Activated CD4-positive, CD25-positive, alpha-beta regulatory T cell treated with anti-CD3 and anti-CD28 coated beads, Interleukin-2, amount 50 U/mL, for 72 hours (primary cell): ENCODE data around the gene TSC22D2.

Experiments used
- DNase-seq: peaks from one replicate; pipeline ENCODE4 v3.0.0; 2021

The TSC22D2 gene

DNA sequence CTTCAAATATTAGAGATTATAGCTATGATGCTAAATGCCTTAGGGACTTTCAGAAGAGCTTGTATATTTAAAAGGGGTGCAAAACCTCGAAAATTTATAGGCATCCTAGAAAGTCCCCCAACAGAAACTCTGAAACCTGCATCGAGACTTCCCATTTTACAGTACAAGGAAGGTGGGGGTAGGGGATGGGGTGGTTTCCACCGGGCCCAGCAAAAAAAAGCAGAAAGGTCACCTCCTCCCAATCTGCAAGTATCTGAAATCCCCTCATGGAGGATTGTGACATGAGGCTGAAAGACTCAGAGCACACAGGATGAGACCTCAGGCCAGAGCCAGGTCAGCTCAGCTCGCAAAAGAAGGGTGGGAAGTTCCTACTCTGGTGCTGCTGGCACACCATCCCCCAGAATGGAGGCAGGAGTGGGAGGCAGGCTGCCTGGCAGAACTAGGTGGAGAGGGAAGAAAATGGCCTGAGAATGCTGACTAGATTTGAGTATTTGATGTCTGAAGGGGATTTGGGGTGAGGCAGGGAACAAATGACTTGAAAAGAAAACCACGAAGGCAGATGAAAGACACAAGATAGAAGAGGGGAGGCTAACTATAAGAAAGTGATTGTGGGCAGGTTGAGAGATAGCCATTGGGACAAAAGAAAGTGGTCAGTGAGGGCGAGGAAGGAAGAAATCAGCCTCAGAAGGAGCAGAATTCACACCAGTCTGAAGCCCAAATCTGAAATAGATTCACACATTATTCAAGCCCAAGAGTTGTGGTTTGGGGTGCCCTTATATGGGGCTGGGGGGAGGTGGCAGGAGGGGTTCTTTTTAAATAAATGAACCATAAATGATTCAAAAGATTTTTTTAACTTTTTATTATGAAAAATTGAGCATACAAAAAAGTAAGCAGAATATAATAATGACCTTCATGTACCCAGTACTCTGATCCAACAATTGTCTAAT lies 22.5 kb upstream of the TSC22D2 start:
- DNase-seq, result no peak

DNA sequence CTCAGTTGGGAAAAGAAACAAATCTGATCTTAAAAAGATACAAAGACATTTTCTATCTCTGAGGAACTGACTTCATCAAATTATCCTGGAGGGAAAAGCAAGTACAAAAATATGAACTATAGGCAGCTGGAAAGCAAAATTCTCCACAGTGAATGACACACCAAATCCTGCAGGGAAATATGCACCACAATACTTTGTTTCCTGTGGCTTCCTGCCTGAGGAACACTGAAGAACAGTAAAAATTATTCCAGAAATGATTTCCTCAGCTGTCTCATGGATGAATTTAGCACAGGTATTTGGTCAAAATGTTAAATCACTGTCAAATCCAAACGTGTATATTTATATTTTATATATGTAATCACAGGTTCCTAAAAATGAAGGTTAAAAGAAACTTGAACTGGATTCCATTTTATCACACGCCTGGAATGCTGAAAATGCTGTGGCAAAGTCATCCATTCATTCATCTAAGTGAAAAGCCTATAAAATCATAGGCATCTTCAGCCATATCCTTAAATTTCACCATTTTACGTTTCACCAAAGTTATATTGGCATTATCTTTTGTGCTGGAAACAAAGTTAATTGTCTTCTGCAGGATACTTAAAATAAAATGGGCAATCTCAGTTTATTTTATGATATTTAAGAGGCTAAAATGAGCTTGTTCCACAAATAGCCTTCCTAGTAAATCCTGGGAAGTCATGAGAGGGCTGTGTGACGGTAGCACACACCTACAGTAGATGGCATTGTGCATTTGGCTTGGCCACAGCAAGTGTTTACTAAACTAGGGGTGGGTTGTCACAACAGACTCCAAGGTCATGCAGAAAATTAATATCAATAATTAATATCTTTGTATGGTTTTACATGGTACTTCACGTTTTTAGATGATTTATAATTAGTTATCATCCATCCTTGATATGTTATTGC lies 19.3 kb upstream of the TSC22D2 start:
- DNase-seq, result no peak

DNA sequence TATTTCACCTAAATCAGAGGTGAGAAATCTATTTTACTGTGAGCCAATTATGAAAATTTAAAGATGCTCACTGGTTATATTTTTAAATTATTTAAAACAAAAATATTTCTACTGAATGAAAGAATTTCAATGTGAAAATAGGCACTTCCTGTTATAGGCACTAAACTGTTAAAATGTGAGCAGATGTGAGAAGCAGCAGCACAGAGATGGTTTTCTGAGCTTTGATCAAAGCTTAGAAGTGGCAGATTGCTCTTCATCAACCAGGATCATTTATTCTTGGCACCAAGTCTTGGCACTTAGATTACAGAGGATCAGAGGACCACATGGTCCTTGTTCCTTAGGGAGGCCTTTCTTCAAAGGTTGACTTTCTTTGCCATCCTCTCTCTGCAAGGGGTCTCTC lies 18.0 kb upstream of the TSC22D2 start:
- DNase-seq, result no peak

DNA sequence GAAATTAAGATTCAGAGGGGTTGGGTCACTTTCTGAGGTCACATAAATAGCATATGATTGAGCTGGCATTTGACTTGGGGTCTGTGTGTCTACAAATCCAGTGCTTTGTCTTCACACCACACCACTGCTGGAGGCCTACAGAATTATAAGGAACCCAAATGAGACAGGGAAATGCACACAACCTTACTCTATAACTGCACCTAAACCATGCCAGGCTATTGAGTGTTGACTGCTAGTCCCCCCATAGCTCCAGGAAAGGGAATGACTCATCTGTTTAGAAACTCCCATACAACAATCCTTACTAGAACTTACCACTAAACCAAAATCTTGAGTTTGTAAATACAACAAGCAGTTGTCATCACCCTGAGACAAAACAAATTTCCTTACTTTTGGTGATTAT lies 16.9 kb upstream of the TSC22D2 start:
- DNase-seq, result no peak

DNA sequence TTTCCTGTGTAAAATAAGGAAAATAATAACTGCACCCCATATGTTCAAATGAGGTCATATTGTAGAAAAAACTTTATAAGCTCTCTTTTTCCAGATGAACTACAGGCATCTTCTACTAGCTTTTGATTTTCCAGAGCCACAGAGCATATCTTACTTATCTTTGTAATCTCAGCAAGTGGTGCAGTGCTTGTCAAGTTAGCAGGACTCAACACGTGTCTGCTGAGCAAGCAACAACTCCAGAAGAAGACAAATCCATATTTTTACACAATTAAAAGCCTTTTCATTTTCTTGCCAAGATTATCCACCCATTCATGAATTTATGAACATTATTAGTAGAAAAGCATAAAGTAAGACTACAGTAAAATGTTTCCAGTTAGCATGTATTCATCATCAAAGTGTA lies 14.4 kb upstream of the TSC22D2 start:
- DNase-seq, result no peak

DNA sequence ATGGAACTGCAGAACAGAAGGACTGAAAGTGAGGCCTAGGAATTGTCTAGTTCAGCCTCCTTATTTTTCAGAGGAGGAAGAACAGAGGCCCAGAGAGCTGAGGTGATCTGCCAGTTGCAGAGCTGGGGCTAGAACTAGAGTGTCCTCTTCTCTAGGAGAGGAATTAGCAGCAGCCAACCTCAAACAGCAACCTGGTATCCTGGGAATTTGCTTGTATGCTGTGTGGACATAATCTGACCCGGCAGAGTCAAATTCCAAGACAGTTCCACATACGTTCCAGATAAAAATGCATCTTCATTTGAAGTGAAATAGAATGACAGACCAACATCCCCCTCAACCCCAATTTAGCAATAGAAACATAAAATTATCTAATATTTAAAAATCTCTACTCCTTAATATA lies 13.5 kb upstream of the TSC22D2 start:
- DNase-seq, result no peak

DNA sequence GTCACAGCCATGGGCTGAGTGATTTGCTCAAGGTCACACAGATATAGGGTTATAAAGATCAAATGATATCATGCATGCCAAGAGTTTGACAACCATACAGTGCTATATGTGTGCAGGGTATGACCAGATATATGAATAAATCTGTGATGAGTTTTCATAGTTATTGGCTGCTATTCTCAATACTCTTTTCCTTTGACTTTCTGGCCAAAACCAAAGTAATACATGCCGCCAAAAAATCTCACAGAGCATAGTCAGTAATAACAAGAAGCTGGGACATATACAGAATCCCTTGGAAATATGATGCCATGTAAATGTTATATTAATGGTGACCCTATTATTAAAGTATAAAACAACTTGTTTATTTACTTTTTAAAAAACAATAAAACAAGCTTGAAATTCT lies 11.6 kb upstream of the TSC22D2 start:
- DNase-seq, result no peak

DNA sequence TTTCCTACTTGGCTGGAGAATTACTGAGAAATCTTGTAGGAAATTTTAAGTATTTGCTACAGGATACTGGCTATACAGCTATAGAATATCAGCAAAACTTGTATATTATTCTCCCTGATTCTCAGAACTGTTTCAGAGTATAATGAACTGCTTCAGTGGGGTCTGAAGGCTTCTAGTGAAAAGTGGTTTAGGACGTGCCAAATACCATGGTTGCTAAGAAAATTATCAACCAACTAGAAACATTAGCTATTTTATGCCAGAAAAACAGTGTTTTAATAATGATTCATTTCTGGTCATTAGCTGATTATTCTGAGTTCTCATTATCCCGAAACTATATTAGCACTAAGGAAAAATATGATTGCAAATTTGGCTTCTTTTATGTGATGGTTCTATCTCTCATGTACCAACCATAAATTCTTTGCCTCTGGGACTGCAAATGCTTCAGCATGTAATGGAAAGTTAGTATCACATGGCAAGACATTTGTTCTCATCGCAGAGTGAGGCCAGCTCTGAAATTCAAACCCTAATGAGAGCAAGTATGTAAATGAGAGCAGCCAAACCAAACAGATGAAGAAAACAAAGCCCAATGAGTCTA lies 11.0 kb upstream of the TSC22D2 start:
- DNase-seq, result no peak

DNA sequence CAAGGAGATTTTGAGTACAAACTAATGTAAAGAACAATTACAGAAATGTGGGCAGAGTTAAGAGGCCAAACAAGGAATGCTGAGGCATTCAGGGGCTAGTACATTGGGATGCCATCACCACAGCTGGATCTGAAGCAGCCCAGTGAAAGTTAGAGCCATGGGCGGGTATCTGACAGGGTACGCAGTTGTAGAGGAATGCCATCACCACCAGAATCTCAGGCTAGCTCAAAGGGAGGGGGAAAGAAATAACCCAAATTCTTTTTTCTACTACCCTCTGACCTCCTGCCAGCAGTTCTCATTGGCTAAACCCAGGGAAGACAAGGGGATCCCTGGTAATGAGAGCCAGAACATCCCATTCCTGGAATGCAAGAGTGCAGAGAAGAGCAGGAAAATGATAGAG lies 9.0 kb upstream of the TSC22D2 start:
- DNase-seq, result no peak

DNA sequence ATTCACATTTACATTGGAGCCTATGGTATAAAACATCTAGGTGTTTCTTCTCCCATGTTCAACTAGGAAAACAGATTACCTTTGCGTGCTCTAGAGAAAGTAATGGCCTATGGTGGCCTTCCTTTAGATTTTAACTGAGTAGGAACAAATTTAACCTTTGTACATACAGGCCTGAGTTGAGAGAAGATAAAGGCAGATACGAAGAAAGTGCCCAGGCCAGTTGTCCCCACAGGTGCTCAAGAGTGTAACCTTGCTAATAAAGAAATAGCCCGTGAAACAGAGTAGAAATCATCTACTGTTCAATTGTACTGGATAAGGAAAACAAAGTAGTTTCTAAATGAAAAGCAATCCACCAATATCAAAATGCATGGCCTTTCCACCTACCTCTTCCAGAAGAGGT lies 6.8 kb upstream of the TSC22D2 start:
- no peak for DNase-seq

DNA sequence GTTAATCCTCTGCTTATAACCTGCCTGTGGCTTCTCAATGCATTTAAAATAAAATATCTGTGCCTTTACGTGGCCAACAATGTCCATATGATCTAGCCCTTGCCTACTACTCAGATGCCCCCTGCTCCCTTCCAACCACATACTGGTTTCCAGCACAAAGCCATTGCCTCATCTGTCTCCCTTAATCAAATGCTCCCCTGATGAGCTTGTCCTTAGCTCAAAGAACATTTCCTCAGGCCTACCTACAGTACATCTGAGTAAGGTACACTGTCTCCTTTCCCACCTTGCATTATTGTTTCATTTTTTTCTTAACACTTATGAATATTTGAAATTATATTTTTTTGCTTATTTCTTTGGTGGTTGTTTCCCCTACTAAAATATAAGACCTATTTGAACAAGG lies 5.9 kb upstream of the TSC22D2 start:
- no peak for DNase-seq

DNA sequence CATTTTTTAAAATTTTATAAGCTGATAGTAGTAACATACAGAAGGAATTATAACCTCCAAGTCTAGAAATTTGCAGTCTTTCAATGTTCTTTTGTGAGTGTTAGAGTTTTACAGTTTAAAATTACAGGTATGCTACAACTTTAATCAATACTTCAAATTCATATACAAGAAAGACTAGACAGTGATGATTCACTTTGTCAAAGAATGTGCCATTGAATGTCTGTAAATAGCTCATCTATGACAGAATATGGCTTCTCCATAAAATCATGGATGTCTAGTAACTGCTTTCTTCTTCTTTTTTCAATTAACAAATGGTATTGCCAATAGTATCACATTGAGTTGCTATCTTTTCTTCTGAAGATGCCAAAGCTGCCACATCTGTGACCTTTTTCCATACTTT lies 4.1 kb upstream of the TSC22D2 start:
- no peak for DNase-seq

DNA sequence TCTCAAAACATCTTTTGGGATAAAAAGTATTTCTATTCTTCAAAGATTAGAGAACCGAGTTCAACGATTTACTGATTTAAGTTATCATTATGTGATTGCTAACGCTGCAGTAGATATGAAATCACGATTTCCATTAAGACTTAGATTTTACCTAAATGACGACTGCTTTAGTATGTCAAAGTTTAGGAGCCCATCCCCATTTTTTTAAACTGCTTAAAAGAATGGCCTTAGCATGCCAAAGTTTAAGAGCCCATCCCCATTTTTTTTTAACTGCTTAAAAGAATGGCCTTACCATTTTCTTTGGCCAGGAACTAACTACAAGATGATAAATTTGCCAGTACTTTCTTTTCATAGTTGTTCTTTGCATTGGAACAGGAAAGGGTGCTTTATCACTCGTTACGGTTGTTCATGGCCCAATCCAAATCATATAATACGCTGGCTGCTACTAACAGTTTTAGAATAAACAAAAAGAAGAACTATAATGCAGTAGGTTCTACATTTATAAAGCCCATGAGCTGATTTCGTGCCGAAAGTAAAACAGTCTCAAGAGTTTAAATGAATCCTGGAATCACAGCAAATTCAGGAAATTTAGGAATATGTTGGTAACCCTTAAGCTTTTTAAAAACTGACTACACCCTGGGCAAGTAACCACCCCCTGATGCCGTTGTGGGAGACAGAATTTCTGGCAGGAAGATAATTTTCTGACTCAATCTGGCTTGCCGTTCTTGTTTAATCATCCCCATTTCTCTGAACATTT lies 869 bp upstream of the TSC22D2 start:
- DNase-seq, result no peak

DNA sequence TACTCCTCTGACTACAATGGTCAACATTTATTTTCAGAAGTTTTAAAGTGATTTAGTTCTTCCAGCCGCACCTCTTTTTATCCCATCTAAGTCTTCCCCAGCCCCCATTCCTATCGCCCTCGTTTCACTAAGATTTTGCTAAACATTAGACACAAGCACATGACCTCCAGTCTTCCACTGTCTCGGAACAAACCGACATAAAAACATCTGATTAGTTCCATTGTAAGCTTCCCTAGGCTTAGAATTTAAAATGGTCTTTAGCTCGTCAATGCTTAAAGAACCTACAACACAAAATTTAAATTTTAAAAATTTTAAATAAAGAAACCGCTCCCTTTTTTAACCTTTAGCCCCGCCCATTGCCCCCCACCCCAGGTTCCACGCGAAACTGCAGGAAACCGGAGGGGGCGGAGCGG lies 284 bp upstream of the TSC22D2 start:
- no peak for DNase-seq

DNA sequence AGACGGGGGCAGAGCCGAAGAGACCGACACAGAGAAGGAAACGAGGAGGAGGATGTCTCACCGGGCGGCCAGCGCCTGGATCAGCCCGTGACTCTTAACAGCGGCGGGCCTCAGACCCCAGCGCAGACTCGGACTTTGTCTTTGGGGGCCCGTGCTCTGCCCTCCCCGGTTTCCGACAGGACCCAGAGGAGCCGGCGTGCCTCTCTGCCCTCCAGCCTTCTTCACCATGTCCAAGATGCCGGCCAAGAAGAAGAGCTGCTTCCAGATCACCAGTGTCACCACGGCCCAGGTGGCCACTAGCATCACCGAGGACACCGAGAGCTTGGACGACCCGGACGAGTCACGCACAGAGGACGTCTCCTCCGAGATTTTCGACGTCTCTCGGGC lies 1.0 kb downstream of the TSC22D2 start:
- no peak for DNase-seq

DNA sequence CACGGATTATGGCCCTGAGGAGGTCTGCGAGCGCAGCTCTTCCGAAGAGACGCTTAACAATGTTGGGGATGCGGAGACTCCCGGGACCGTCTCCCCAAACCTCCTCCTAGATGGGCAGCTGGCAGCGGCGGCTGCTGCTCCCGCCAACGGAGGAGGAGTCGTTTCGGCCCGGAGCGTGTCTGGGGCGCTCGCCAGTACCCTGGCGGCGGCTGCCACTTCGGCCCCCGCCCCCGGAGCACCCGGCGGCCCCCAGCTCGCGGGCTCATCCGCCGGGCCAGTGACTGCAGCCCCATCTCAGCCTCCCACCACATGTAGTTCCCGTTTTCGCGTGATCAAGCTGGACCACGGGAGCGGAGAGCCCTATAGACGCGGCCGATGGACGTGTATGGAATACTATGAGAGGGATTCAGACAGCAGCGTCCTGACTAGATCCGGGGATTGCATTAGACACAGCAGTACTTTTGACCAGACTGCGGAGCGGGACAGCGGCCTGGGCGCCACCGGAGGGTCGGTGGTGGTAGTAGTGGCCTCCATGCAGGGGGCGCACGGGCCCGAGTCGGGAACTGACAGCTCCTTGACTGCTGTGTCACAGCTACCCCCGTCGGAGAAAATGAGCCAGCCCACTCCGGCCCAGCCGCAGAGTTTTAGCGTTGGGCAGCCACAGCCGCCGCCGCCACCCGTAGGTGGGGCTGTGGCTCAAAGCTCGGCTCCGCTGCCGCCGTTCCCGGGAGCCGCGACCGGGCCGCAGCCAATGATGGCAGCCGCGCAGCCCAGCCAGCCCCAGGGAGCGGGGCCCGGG lies 1.6 kb downstream of the TSC22D2 start:
- peak; percentile 70 for DNase-seq

DNA sequence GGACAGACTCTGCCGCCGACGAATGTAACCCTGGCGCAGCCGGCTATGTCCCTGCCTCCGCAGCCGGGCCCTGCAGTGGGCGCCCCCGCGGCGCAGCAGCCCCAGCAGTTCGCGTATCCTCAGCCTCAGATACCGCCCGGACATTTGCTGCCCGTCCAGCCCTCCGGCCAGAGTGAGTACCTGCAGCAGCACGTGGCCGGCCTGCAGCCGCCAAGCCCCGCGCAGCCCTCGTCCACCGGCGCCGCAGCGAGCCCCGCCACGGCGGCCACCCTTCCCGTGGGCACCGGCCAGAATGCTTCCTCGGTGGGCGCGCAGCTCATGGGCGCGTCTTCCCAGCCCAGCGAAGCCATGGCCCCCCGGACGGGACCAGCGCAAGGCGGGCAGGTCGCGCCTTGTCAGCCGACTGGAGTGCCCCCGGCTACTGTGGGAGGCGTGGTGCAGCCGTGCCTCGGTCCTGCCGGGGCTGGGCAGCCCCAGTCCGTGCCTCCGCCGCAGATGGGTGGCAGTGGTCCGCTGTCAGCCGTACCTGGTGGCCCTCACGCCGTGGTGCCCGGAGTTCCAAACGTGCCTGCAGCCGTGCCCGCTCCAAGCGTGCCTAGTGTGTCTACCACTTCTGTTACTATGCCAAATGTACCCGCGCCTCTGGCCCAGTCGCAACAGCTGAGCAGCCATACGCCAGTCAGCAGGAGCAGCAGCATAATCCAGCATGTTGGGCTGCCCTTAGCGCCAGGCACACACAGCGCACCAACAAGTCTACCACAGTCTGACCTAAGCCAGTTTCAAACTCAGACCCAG lies 2.4 kb downstream of the TSC22D2 start:
- DNase-seq, result peak; percentile 40

DNA sequence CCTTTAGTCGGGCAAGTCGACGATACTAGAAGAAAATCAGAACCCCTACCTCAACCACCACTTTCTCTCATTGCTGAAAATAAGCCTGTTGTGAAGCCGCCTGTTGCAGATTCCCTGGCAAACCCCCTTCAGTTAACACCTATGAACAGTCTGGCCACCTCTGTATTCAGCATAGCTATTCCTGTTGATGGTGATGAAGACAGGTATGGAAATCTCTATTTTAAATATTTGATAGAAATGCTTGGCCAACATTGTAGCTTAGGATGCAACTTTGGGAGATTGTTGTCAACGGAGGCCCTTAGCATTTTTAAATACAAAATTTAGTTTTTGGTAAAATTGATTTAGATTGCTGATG lies 3.0 kb downstream of the TSC22D2 start:
- DNase-seq, result no peak

DNA sequence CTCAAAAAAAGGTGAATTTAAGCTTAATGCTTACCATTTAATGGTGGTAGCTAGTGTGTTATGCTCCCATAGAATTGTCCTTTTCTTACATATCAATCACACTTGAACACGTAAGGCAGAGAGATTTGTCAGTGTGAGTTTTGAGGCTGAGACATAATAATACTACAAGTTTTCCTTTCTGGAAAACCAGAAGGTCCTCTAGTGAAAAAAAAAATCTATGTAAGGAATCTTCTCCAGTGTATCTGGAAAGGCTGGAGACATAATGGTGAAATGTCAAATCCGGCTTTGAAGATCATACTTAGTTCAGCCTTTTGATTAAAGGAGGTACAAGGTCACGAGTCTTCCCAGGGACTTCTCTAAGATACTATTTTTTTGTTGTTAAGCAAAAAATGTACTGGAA lies 3.4 kb downstream of the TSC22D2 start:
- no peak for DNase-seq

DNA sequence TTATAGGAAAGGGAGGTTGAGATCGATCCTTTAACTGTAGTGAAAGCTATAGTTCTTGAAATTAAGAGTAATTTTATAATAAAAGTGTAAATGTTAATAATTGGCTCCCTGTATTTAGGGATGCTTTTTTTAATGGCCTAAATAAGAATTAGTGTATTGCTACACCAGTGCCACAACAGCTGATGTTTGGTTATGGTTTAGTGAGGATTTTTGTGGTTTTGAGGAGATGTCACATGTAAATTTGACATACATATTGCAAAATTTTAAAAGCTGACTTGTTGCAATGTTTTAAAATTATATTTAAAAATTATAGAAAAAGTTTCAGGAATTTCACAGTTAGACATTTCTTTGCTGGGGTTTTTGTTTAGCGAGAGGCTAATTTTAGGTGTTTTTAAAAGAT lies 3.9 kb downstream of the TSC22D2 start:
- DNase-seq, result no peak

DNA sequence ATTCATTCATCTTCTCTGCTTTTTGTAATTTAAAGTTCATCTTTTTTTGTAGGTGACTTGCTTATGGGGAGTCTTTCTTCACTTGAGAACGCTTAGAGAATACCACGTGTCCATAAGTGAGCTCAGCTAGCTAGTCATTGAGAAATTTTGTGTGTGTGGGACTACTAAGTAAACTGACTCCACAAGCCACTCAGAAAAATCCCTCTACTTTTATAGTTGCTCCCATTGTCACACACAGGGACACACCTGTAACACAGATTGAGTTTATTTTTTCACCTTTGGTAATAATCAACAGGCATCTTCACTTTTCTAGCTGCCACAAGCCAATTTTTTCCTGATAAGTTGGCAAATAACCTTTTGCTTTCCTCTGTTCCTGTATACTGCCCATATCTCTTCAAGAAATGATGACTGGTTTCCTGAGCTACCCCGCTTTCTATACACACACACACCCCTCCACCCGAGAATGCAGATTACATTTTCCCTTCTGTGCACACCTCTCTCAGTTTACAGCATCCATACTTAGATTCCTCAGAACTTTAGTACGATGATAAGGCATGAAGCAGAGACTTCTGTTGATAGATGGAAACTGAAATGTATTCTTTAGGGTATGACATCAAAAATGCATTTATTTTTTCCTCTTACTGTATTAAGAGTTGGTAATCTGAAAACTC lies 4.6 kb downstream of the TSC22D2 start:
- no peak for DNase-seq
